Activated CD4-positive, alpha-beta T cell treated with anti-CD3 and anti-CD28 coated beads for 4 hours (primary cell): ENCODE measurements around the gene CDKN1B.

ENCODE experiments used
- DNase-seq, 2 donors: peaks; one replicate each; pipeline ENCODE4 v3.0.0-alpha.2; 2020

The CDKN1B gene

GRCh38 chr12:12770262-12770661 is 53.1 kb downstream of the CDKN1B start:
- no peak for DNase-seq
